GM23338 (cell line): Measurements from ENCODE around the gene CARD6. TPM values are rescaled to one million over a fixed set of nuclear protein-coding genes. Genes with fewer than 3 reads are reported as not detected.

Source experiments
- ATAC-seq: fragments of 200-7000 bp; cut with Tn5 transposase; 3 replicates; pipeline ENCODE4 v1.9.1; 2020
- DNase-seq: peaks from one replicate; pipeline ENCODE4 v3.0.0-alpha.2; 2015; ENCODE audit warnings: low spot score
- H2AFZ ChIP-seq: fragments of 200-600 bp; sonication (generic); 2 replicates; pipeline ENCODE4 v1.8.0; 2016; ENCODE audit warnings: antibody characterized with exemption, mild to moderate bottlenecking, moderate library complexity
- H3F3A ChIP-seq: fragments of 200-600 bp; sonication (generic); replicated peaks from 2 replicates; pipeline ENCODE4 v1.8.0; 2017; ENCODE audit warnings: antibody characterized with exemption, mixed run types, low read depth
- H3K27ac ChIP-seq: fragments of 200-600 bp; sonication (generic); 2 replicates; pipeline ENCODE4 v1.6.1; 2016; ENCODE audit warnings: low read depth
- H3K27me3 ChIP-seq: fragments of 200-600 bp; sonication (generic); 2 replicates; pipeline ENCODE4 v1.8.0; 2016; ENCODE audit warnings: mild to moderate bottlenecking, mixed run types, moderate library complexity; ENCODE audit not compliant: insufficient read depth
- H3K36me3 ChIP-seq: fragments of 200-600 bp; sonication (generic); 2 replicates; pipeline ENCODE4 v1.8.0; 2016; ENCODE audit warnings: mild to moderate bottlenecking; ENCODE audit not compliant: insufficient read depth
- H3K4me1 ChIP-seq: fragments of 200-600 bp; sonication (generic); 2 replicates; pipeline ENCODE4 v1.8.0; 2016; ENCODE audit warnings: mild to moderate bottlenecking, moderate library complexity; ENCODE audit not compliant: insufficient read depth
- H3K4me2 ChIP-seq: fragments of 200-600 bp; sonication (generic); 2 replicates; pipeline ENCODE4 v1.7.1; 2017; ENCODE audit warnings: mixed run types
- H3K4me3 ChIP-seq: fragments of 200-600 bp; sonication (generic); 2 replicates; pipeline ENCODE4 v1.6.1; 2016; ENCODE audit warnings: mixed run types
- H3K79me2 ChIP-seq: fragments of 200-600 bp; sonication (generic); replicated peaks from 2 replicates; pipeline ENCODE4 v1.8.0; 2017; ENCODE audit warnings: mild to moderate bottlenecking; ENCODE audit not compliant: insufficient read depth
- H3K9me2 ChIP-seq: fragments of 200-600 bp; sonication (generic); 2 replicates; pipeline ENCODE4 v1.8.0; 2017; ENCODE audit not compliant: insufficient read depth
- H4K20me1 ChIP-seq: fragments of 200-600 bp; sonication (generic); replicated peaks from 2 replicates; pipeline ENCODE4 v1.8.0; 2017; ENCODE audit warnings: mild to moderate bottlenecking; ENCODE audit not compliant: insufficient read depth
- H3K27ac Mint-ChIP-seq: 2 replicates; pipeline ENCODE4 v1.8.0; 2020; ENCODE audit warnings: inconsistent platforms, mild to moderate bottlenecking, moderate library complexity, mixed read lengths
- H3K27me3 Mint-ChIP-seq: 3 replicates; pipeline ENCODE4 v1.8.0; 2022; ENCODE audit warnings: low read depth, mild to moderate bottlenecking, moderate library complexity, mixed read lengths, inconsistent platforms; ENCODE audit not compliant: insufficient read depth, poor library complexity
- H3K36me3 Mint-ChIP-seq: 3 replicates; pipeline ENCODE4 v1.8.0; 2021; ENCODE audit warnings: low read depth, mild to moderate bottlenecking, inconsistent platforms, moderate library complexity, mixed read lengths
- H3K4me1 Mint-ChIP-seq: 3 replicates; pipeline ENCODE4 v1.8.0; 2020; ENCODE audit warnings: mild to moderate bottlenecking, inconsistent platforms, mixed read lengths
- H3K4me3 Mint-ChIP-seq: 3 replicates; pipeline ENCODE4 v1.8.0; 2021; ENCODE audit warnings: moderate library complexity, mild to moderate bottlenecking, inconsistent platforms, mixed read lengths
- H3K9me3 Mint-ChIP-seq: 3 replicates; pipeline ENCODE4 v1.8.0; 2020; ENCODE audit warnings: moderate library complexity, mild to moderate bottlenecking, inconsistent platforms, mixed read lengths
- CREB1 ChIP-seq: fragments of 250-450 bp; sonication (Bioruptor Pico); IDR thresholded peaks from 2 replicates; pipeline ENCODE4 v1.5.0; 2020; ENCODE audit warnings: low read depth, mild to moderate bottlenecking, moderate library complexity
- ETS1 ChIP-seq: IDR thresholded peaks from 2 replicates; pipeline ENCODE4 v1.6.1; 2016; ENCODE audit warnings: antibody characterized with exemption
- EZH2 ChIP-seq: fragments of 200-600 bp; sonication (generic); IDR thresholded peaks from one replicate; pipeline ENCODE4 v1.8.0; 2017; ENCODE audit warnings: antibody characterized with exemption, mild to moderate bottlenecking, low read depth; ENCODE audit not compliant: unreplicated experiment
- EZH2phosphoT487 ChIP-seq: fragments of 200-600 bp; sonication (generic); IDR thresholded peaks from one replicate; pipeline ENCODE4 v1.8.1; 2018; ENCODE audit warnings: antibody characterized with exemption; ENCODE audit not compliant: unreplicated experiment
- JUNB ChIP-seq: IDR thresholded peaks from one replicate; pipeline ENCODE4 v1.6.1; 2016; ENCODE audit warnings: antibody characterized with exemption; ENCODE audit not compliant: unreplicated experiment
- NANOG ChIP-seq: IDR thresholded peaks from 2 replicates; pipeline ENCODE4 v1.6.1; 2016; ENCODE audit warnings: antibody characterized with exemption, borderline replicate concordance
- POLR2AphosphoS5 ChIP-seq: IDR thresholded peaks from 2 replicates; pipeline ENCODE4 v1.6.1; 2016; ENCODE audit warnings: antibody characterized with exemption, low read depth
- REST ChIP-seq: IDR thresholded peaks from one replicate; pipeline ENCODE4 v1.6.1; 2018; ENCODE audit warnings: antibody characterized with exemption; ENCODE audit not compliant: unreplicated experiment
- STAT1 ChIP-seq: IDR thresholded peaks from one replicate; pipeline ENCODE4 v1.6.1; 2016; ENCODE audit warnings: antibody characterized with exemption; ENCODE audit not compliant: unreplicated experiment
- ZNF114 ChIP-seq: fragments of 250-450 bp; sonication (Bioruptor Pico); IDR thresholded peaks from 2 replicates; pipeline ENCODE4 v1.5.0; 2020; ENCODE audit warnings: mild to moderate bottlenecking, moderate library complexity
- ZNF331 ChIP-seq: fragments of 250-450 bp; sonication (Bioruptor Pico); IDR thresholded peaks from 2 replicates; pipeline ENCODE4 v1.5.0; 2020; ENCODE audit warnings: low read depth, mild to moderate bottlenecking, moderate library complexity
- polyA plus RNA-seq: library from polyadenylated mRNA; unstranded; fragments of >200 nt; fragmentation: Nextera tagmentation; extraction: Ambion mirVana; gene quantifications from 2 replicates; pipeline ENCODE4 v1.2.1, GENCODE V29; 2016
- total RNA-seq: library from RNA; depleted of rRNA; stranded (reverse); fragments of >200 nt; shearing (Covaris generic); gene quantifications from 2 replicates; pipeline ENCODE4 v1.2.3, GENCODE V29; 2014
- TF ChIP-seq, protein P1 (sequence below), 2 experiments: fragments of 200-600 bp in 1 of 2; sonication (generic) in 1 of 2; conservative IDR thresholded peaks; 2 replicates each; pipeline versions ENCODE4 v1.5.1 to v1.6.1; 2016 to 2017; ENCODE audit warnings: antibody characterized with exemption in 2 of 2, low read depth in 2 of 2, mild to moderate bottlenecking in 2 of 2, moderate library complexity in 1 of 2
- TF ChIP-seq, protein P2 (sequence below): fragments of 250-450 bp; sonication (Bioruptor Pico); IDR thresholded peaks from 2 replicates; pipeline ENCODE4 v1.5.0; 2020; ENCODE audit warnings: mild to moderate bottlenecking, moderate library complexity

CARD6 gene
- total and polyA plus RNA-seq, 2 experiments from 2014 or later, result 0.32 to 0.45 TPM

- no peaks in the 10 kb centered on the region for H3K9me2 ChIP-seq
- Mint-ChIP-seq H3K4me3 (peak overlapping the region; percentile 100), H3K36me3 (peaks cover 81% of the 10 kb centered on the region), H3K9me3 (peaks cover 9% of the 10 kb centered on the region; the same call in 1 of the 3 replicates), H3K27ac (peak overlapping the region; percentile 92), H3K27me3 (peaks cover 42% of the 10 kb centered on the region), H3K4me1 (peaks cover 47% of the 10 kb centered on the region)
- peaks cover 30% of the 10 kb centered on the region for H3K4me1 ChIP-seq
- H3K27ac ChIP-seq, result peak overlapping the region; percentile 99
- H3F3A ChIP-seq, result peaks cover 82% of the 10 kb centered on the region
- peaks cover 52% of the 10 kb centered on the region for H4K20me1 ChIP-seq
- peaks cover 70% of the 10 kb centered on the region for H3K36me3 ChIP-seq
- H3K27me3 ChIP-seq, result no peaks in the 10 kb centered on the region
- H2AFZ ChIP-seq, result no peak overlapping the region
- no peak for DNase-seq
- H3K79me2 ChIP-seq, result peaks cover 63% of the 10 kb centered on the region
- peak overlapping the region; percentile 97 for H3K4me3 ChIP-seq
- no peak for ATAC-seq
- H3K4me2 ChIP-seq, result peak overlapping the region; percentile 97
- TF ChIP-seq REST (no peak), ZNF331 (CRISPR knock-in tag) (no peak), ETS1 (no peak), STAT1 (no peak), POLR2AphosphoS5 (no peak), NANOG (no peak), JUNB (no peak), CREB1 (CRISPR knock-in tag) (no peak), ZNF114 (CRISPR knock-in tag) (no peak), EZH2phosphoT487 (no peak), EZH2 (no peak)
- TF ChIP-seq, protein P1, sequence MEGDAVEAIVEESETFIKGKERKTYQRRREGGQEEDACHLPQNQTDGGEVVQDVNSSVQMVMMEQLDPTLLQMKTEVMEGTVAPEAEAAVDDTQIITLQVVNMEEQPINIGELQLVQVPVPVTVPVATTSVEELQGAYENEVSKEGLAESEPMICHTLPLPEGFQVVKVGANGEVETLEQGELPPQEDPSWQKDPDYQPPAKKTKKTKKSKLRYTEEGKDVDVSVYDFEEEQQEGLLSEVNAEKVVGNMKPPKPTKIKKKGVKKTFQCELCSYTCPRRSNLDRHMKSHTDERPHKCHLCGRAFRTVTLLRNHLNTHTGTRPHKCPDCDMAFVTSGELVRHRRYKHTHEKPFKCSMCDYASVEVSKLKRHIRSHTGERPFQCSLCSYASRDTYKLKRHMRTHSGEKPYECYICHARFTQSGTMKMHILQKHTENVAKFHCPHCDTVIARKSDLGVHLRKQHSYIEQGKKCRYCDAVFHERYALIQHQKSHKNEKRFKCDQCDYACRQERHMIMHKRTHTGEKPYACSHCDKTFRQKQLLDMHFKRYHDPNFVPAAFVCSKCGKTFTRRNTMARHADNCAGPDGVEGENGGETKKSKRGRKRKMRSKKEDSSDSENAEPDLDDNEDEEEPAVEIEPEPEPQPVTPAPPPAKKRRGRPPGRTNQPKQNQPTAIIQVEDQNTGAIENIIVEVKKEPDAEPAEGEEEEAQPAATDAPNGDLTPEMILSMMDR (conservative IDR thresholded peaks at IDR 0.05; ENCODE audit: low read depth in 2 of 2), result no peak
- TF ChIP-seq, protein P2, sequence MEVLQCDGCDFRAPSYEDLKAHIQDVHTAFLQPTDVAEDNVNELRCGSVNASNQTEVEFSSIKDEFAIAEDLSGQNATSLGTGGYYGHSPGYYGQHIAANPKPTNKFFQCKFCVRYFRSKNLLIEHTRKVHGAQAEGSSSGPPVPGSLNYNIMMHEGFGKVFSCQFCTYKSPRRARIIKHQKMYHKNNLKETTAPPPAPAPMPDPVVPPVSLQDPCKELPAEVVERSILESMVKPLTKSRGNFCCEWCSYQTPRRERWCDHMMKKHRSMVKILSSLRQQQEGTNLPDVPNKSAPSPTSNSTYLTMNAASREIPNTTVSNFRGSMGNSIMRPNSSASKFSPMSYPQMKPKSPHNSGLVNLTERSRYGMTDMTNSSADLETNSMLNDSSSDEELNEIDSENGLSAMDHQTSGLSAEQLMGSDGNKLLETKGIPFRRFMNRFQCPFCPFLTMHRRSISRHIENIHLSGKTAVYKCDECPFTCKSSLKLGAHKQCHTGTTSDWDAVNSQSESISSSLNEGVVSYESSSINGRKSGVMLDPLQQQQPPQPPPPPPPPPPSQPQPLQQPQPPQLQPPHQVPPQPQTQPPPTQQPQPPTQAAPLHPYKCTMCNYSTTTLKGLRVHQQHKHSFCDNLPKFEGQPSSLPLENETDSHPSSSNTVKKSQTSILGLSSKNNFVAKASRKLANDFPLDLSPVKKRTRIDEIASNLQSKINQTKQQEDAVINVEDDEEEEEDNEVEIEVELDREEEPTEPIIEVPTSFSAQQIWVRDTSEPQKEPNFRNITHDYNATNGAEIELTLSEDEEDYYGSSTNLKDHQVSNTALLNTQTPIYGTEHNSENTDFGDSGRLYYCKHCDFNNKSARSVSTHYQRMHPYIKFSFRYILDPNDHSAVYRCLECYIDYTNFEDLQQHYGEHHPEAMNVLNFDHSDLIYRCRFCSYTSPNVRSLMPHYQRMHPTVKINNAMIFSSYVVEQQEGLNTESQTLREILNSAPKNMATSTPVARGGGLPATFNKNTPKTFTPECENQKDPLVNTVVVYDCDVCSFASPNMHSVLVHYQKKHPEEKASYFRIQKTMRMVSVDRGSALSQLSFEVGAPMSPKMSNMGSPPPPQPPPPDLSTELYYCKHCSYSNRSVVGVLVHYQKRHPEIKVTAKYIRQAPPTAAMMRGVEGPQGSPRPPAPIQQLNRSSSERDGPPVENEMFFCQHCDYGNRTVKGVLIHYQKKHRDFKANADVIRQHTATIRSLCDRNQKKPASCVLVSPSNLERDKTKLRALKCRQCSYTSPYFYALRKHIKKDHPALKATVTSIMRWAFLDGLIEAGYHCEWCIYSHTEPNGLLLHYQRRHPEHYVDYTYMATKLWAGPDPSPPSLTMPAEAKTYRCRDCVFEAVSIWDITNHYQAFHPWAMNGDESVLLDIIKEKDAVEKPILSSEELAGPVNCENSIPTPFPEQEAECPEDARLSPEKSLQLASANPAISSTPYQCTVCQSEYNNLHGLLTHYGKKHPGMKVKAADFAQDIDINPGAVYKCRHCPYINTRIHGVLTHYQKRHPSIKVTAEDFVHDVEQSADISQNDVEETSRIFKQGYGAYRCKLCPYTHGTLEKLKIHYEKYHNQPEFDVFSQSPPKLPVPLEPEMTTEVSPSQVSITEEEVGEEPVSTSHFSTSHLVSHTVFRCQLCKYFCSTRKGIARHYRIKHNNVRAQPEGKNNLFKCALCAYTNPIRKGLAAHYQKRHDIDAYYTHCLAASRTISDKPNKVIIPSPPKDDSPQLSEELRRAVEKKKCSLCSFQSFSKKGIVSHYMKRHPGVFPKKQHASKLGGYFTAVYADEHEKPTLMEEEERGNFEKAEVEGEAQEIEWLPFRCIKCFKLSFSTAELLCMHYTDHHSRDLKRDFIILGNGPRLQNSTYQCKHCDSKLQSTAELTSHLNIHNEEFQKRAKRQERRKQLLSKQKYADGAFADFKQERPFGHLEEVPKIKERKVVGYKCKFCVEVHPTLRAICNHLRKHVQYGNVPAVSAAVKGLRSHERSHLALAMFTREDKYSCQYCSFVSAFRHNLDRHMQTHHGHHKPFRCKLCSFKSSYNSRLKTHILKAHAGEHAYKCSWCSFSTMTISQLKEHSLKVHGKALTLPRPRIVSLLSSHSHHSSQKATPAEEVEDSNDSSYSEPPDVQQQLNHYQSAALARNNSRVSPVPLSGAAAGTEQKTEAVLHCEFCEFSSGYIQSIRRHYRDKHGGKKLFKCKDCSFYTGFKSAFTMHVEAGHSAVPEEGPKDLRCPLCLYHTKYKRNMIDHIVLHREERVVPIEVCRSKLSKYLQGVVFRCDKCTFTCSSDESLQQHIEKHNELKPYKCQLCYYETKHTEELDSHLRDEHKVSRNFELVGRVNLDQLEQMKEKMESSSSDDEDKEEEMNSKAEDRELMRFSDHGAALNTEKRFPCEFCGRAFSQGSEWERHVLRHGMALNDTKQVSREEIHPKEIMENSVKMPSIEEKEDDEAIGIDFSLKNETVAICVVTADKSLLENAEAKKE (CRISPR knock-in tag), result no peak
Observed at GRCh38 chr5:40832345-40832744, 8.8 kb upstream of the CARD6 start.
